GM18951 (cell line): ENCODE data around the gene ZNHIT6.

ENCODE experiments used
- POLR2A ChIP-seq: IDR thresholded peaks from 4 replicates; pipeline ENCODE4 v1.6.1; 2011; ENCODE audit warnings: mild to moderate bottlenecking; ENCODE audit not compliant: insufficient read length, insufficient read depth; ENCODE audit errors: extremely low read depth
- in situ Hi-C: fragments of 300-500 bp; cut with MboI; formaldehyde crosslinking; loops from one replicate; pipeline ENCODE4 v1.12.0; 2022; ENCODE audit warnings: low sequenced_read_pairs, mixed read lengths, inconsistent platforms; ENCODE audit not compliant: unreplicated experiment

ZNHIT6 gene

DNA sequence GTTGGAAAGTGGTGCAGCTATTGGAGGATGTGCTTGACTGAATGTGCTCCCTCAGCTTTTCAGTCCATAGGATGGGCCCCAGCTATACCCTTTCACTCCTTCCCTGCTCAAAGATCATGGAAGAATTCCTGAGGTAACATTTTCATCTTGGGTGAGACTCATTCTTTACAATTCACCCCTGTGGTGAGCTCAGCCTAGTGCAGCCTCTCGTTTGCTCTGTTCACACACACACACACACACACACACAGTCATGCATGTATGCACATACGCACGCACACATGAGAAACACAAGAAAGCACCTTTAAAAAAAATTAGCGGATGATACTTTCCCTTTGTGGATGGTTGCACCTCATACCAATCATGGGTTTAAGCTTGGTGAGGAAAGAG, 101.8 kb downstream of the ZNHIT6 start:
- no peak for TF ChIP-seq POLR2A
- in situ Hi-C loops: no loop called here

DNA sequence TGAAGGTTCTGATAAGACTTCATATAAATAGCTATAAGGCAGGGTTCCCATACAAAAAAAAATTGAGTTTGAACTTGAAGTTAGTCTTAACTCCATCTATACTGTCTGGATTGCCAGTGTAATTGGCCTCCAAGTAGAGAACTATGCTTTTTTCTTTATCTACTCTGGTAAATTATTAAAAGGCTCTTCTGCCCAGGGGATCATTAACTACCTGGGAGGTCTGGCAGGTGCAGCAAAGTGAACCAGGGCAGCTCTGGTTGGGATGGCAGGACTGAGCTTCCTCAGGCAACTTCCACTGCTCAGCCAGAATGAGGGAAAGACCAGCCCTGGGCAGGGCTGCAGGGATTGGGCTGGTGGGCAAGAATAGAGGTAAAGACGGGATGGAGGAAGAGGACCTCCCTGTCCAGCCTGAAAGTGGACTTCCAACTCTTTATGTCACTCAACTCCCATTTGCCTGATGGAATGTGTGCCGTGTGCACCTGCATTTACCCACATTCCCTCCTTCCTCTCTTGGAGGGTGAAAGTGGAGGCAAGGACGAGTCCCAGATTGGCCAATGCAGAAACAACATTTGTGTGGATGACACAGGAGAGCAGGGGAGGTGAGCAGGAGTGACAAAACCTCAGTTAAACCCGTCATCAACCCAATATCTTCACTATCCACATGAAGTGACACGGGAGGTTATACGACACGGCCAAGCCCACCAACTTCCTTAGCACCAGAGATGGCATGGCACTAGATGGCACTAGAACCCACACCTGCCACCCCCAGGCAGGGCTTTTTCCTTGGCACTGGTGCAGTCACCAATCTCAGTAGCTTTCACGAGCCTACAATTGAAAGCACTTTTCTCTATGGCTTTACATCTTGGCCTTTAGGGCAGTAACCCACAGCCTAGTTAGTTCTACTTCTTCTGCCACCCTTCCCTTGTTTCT, 102.5 kb downstream of the ZNHIT6 start:
- in situ Hi-C loops: no loop called here
- TF ChIP-seq POLR2A: no peak

DNA sequence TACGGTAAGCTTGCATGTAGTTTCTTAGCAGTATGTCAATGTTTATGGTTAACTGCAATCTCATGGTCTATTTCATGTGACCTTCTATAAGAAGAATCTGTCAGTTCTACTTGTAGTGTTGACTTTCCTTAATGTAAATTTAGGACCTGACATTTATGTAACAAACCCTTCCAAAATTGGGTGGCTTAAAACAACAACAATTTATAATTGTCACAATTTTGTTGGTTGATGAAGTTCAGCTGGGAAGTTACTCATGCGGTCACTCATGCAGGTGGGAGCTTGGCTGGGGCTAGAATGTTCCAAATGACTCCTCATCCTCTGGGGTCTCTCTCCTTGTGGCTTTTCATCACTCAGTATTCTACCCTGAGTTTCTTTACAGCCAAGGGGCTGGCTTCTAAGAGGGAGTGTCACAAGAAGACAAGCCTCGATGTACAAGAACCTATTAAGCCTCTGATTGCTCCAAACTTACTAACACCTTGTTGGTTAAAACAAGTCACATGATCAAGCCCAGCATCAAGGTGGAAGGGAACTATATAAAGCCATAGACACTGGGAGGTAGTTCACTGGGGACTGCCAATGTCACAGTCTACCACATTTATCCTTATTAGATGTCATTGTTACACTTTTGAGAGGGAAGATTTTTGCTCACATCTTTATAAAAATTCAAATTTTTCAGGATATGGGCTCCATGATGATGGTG, 103.8 kb downstream of the ZNHIT6 start:
- no peak for TF ChIP-seq POLR2A
- in situ Hi-C loops: no loop called here

DNA sequence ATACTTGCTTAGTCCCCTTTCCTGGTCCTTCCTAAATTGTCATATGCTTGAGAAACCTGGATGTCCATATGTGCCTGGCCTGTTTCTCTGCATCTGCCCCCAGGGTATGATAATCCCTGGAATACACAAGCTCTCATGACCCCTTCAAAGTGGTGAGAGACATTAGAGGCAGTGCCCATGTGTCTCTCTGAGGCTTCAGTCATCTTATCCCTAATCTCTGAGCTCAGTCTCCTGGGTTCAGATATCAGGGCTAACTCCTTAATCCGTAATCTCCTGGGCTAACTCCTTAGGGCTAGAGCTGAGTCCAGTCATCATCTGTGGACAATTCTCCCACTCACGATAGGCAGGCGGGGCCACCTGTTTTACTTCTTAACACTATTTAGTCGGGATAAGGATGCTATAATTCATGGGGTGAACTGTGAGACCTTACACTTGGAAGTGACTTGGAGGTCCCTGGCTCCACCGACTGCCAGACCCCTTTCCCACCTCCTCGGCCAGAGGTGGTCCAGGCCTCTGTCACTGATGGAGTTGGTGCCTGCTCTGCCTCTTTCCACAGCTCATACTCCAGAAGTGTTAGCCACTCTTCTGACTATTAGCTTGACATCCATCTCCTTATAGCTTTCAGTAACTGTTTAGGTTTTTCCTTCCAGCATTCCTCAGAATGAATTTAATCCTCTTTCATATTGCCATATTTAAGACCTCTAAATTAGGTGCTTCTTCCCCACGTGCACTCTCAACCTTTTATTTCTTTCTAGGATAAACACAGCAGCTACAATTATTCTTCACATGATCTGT, 105.0 kb downstream of the ZNHIT6 start:
- no peak for TF ChIP-seq POLR2A
- in situ Hi-C loops: no loop called here

DNA sequence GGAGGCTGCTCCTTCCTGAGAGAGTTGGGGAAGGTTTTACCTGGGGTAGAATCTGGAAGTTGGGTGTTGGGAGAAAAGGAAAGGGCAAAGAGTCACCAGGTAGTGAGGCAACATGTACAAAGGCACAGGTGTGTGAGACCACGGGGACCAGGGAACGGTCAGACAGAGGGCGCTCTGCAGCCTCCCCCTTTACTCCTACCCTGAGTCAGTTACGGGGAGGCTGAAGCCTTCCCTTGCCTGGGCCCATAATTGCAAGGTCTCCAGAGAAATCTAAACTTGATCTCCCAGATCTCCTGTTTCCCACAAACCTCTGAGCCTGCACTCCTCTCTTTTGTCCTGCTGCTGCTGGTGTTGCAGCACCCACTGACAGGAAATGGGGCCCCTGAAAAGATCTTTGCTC, 105.7 kb downstream of the ZNHIT6 start:
- TF ChIP-seq POLR2A: no peak

DNA sequence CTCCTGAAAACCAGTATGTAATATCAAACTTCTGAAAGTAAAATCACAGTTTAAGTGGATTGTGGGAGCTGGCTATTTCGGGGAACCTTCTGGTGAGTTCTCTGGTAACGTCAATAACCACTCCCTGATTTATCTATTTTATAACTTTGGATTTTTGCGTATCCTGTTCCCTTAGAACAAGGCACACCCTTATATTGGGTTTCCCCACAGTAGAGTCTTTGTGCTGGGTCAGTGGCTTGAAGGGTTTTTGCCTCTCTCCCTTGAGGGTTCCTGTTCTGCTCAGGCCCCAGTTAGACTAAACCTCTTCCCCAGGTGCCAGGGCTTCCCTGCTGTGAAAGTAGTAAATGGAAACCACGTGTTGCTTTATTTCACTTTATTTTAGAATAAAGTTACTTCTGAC, 106.3 kb downstream of the ZNHIT6 start:
- in situ Hi-C loops: no loop called here
- no peak for TF ChIP-seq POLR2A

More for the DNA sequence above, 105.7 kb downstream of the ZNHIT6 start:
- in situ Hi-C loops: no loop called here

DNA sequence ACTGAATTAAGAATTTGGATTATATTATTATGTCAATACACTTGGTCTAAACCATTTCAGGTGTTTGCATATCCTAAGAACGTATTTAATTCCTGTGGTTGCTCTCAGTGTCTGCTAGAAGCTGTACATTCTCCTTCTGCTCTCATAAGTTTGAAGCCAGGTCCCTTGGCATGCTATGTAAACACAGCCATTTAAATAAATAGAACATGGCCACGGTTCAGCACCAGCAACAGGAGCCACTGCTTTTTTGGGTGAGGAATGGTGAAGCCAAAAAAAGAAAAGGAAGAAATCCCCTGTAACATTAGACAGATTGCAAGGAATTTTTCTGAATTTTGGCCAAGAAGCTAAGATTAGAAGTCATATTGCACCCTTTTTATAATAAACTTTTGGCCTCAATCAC, 108.6 kb downstream of the ZNHIT6 start:
- in situ Hi-C loops: loop anchor here (10.0 kb wide), 1 partner anchor 285 kb away; no protein-coding TSS in a partner anchor
- TF ChIP-seq POLR2A: no peak
